ENCODE measurements around the gene GGT5.
"Not testable (repeated sequence)": the region's sequence is repeated elsewhere in the genome, so short reads cannot be mapped to it uniquely, and the experiment has no call there.

GGT5 gene

DNA sequence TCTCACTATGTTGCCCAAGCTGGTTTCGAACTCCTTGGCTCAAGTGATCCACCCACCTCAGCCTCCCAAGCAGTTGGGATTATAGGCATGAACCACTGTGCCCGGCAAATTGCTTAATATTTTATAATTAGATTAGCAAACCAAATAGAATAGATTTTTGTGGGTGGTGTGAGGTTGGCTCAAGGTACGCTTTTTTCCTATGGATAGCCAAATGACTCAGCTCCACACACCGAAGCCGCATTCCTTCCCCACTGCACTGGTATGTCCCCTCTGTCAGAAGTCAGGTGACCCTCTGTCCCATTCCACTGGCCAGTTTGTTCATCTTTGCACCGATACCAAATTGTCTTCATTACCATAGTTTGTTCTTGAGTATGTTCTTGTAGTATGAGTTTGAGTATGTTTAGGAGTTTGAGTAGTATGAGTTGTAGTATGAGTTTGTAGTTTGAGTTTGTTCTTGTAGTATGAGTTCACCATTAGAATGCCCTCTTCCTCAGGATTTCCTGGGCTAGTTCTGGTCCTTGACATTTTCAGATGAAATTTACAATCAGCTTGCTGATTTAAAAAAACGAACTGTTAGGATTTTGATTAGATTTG is 44.2 kb downstream of the GGT5 start:
- DNase-seq, result no peak

- no peak for DNase-seq
Observed at GRCh38 chr22:24198682-24199052, 46.2 kb downstream of the GGT5 start.

DNA sequence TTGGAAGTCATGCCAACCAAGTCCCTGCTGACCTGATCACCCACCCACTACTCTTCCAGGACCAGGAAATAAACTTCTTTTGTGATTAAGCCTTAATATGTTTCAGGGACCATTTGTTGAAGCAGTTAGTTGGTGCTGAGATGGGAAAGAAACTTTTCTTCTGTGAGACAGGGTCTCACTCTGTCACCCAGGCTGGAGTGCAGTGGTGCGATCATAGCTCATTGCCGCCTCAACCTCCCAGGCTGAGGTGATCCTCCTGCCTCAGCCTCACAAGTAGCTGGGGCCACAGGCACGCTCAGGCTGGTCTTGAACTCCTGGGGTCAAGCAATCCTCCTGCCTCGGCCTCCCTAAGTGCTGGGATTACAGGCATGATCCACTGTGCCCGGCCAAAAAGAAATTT is 53.0 kb downstream of the GGT5 start:
- no peak for DNase-seq

GRCh38 chr22:24191381-24191841 is 53.5 kb downstream of the GGT5 start:
- DNase-seq, result no peak

GRCh38 chr22:24190596-24191208 is 54.2 kb downstream of the GGT5 start:
- DNase-seq, result no peak

DNA sequence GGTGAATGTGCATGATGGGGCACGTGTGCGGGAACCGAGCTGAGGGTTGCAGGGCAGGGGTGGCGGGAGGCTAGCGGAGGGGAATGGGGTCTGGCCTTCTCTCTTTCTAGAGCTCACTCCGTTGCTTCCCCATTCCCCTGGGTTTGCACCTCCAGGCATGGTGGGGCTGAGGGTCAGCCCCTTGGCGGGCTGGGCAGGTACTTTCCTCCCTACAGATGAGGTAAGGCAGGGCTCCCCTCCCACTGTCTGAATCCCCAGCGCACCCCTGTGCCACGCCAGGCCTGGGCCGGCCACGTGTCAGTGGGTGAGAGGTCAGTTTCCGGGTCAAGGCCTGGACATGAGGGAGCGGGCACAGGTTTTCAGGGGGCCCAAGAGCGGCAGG is 54.7 kb downstream of the GGT5 start:
- no peak for DNase-seq

- peak; percentile 42 for DNase-seq
Observed at GRCh38 chr22:24189249-24190158, 55.4 kb downstream of the GGT5 start.

GRCh38 chr22:24188705-24189248 is 56.1 kb downstream of the GGT5 start:
- no peak for DNase-seq

DNA sequence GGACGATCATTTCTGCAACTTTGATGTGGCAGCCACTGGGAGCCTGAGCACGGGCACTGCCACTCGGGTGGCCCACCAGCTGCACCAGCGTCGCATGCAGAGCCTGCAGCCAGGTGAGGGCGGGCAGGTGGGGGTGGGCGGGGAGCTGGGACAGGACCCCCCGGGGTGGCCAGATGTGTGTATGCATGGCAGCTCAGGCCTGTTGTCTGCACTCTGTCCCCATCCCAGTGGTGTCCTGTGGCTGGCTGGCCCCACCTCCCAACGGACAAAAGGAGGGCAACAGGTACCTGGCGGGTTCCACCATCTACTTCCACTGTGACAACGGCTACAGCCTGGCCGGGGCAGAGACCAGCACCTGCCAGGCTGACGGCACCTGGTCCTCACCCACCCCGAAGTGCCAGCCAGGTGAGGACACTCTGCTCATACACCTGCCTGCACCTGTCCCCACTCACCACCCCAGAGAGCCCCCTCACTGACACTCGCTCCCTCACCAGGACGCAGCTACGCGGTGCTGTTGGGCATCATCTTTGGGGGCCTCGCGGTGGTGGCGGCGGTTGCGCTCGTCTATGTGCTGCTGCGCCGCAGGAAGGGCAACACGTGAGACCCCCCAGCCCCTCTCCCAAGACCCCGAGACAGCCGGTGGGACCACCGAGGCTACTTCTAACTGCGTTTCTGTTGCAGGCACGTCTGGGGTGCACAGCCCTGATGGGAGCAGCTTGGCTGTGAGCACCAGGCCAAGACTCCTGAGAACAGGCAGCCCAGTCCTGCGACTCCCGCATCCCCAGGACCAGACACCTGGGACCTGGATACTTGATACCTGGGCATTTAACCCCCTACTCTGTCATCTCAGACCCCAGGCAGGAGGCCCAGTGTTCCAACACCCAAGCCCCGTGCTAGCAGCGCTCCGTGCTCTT is 56.9 kb downstream of the GGT5 start:
- DNase-seq, result no peak

DNA sequence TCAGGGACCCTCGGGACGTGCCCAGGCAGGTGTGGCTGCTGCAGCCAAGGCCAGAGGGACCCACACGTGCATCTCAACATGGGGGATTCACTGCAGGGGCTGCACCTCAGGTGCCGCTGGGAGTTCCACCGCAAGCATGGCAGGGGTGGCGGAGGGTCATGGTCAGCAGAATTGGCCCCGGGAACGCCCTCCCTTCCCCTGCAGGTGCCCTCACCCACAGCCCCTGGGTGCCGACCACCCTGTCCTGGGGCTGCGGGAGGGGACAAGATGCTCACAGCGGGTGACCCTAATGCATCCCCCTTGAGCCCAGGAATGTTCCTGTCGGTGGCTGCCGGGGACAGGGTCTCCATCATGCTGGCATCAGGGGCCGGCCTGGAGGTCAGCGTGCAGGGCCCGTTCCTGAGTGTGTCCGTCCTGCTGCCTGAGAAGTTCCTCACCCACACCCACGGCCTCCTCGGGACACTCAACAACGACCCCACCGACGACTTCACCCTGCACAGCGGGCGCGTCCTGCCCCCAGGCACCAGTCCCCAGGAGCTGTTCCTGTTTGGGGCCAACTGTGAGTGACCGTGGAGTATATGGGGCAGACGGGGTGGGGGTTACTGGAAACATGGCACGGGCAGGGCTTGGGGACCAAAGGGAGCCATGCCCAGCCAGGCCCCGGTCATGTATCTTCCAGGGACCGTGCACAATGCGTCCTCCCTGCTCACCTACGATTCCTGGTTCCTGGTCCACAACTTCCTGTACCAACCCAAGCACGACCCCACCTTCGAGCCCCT is 57.8 kb downstream of the GGT5 start:
- DNase-seq, result no peak

- no peak for DNase-seq
Observed at GRCh38 chr22:24186352-24186740, 58.5 kb downstream of the GGT5 start.

GRCh38 chr22:24185501-24186351 is 59.2 kb downstream of the GGT5 start:
- DNase-seq, result no peak

DNA sequence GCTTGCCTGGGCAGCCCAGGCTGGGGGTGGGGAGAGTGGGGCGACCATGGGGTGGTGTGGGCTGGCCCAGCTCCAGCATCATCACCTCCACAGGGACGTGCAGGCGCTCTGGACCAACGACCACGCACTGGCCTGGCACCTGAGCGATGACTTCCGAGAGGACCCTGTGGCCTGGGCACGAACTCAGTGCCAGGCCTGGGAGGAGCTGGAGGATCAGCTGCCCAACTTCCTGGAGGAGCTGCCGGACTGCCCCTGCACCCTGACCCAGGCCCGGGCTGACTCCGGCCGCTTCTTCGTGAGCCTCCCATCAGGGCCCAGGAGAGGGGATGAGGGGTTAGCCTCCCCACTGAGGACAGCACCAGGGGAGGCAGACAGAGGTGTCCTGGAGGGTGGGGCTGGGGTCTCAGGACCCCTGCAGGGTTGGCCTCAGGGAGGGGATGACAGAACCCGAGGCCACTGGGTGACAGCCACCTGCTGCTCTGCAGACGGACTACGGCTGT is 59.8 kb downstream of the GGT5 start:
- DNase-seq, result no peak

DNA sequence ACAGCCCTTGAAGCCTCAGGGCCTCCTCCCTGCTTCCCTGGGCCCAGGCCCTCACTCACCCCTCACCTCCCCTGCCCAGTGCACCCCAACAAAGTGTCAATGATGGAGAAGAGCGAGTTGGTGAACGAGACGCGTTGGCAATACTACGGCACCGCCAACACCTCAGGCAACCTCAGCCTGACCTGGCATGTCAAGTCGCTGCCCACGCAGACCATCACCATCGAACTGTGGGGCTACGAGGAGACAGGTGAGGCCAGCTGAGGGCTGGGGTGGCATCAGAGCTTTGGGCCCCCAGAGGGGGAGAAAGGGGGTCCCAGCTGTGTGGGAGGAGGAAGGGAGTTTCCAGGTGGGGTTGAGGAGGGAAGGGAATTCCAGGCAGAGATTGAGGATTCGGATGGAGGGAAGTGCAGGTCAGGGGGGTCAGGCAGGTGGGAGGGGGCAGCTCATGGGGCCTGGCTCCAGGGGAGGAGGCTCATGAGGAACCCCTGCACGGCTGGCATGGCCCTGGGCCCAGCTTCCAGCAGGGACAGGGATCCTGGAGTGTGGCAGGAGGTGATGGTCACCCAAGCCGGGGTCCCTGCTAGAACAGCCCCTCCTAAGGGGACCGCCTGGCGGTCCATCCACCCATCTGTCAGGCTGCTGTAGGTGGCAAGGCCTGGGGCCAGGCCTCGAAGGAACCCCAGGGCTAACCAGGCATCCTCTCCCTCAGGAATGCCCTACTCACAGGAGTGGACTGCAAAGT is 60.7 kb downstream of the GGT5 start:
- no peak for DNase-seq

- DNase-seq, result no peak
Observed at GRCh38 chr22:24183321-24184031, 61.4 kb downstream of the GGT5 start.

DNA sequence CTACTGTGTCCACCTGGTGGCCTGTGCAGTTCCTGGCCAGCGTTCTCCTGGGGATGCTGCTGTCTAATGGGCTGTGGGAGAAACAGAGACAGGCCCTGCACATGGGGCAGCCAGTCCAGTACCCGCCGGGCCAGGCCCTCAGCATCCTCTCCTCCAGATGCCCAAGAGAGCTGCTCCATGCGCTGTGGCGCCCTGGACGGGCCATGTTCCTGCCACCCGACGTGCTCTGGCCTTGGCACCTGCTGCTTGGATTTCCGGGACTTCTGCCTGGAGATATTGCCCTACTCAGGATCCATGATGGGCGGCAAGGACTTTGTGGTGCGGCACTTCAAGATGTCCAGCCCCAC is 62.0 kb downstream of the GGT5 start:
- DNase-seq, result not testable (repeated sequence)

GRCh38 chr22:24181996-24182899 is 62.6 kb downstream of the GGT5 start:
- DNase-seq, result no peak

Measured in CD4-positive, alpha-beta T cell treated with Interleukin-15 for 1 hour (primary cell).